Mononuclear cell (primary cell): ENCODE results near the gene SLC25A48. TPM values are rescaled to one million over a fixed set of nuclear protein-coding genes. Genes with fewer than 3 reads are reported as not detected.

Experiments used
- H3K27me3 ChIP-seq: 2 replicates; pipeline ENCODE4 v1.6.0; 2011; ENCODE audit warnings: low read length, control low read depth; ENCODE audit not compliant: insufficient read depth
- H3K4me1 ChIP-seq: 2 replicates; pipeline ENCODE4 v1.5.1; 2011; ENCODE audit warnings: mild to moderate bottlenecking, low read length, control low read depth; ENCODE audit not compliant: insufficient read depth
- H3K4me3 ChIP-seq: 2 replicates; pipeline ENCODE4 v1.5.1; 2011; ENCODE audit warnings: mild to moderate bottlenecking, low read length, moderate library complexity
- H3K9me3 ChIP-seq: 2 replicates; pipeline ENCODE4 v1.5.1; 2011; ENCODE audit warnings: low read depth, mild to moderate bottlenecking, control low read depth, low read length
- total RNA-seq: library from RNA; depleted of rRNA; stranded (reverse); fragments of >200 nt; gene quantifications from one replicate; pipeline ENCODE4 v1.2.3, GENCODE V29; 2012

The SLC25A48 gene
- total RNA-seq, 1 donor: not detected

GRCh38 chr5:135859641-135860040, 25.2 kb downstream of the SLC25A48 start:
- H3K4me1 ChIP-seq: no peaks in the 10 kb centered on the region
- no peaks in the 10 kb centered on the region for H3K9me3 ChIP-seq

DNA sequence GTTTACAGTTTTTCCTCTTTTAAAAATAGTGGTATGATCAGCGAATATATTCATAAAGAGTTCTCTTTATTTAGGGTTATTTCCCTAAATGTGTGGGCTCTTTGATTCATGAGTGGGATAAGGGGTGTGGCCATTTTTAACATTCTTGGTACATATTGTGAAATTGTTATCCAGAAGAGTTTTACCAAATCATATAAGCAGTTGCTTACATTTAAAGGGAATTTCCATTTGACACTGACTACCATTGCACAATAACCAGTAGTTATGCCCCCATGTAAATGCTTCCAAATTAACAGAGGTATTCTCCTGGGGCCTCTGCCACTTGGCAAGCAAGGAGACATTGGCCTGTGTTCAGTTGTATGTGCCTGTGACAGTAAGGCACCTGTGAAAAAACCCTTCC, 27.2 kb downstream of the SLC25A48 start:
- Histone ChIP-seq H3K9me3 (no peaks in the 10 kb centered on the region), H3K4me3 (no peak overlapping the region), H3K27me3 (no peaks in the 10 kb centered on the region), H3K4me1 (no peaks in the 10 kb centered on the region)

More at GRCh38 chr5:135859641-135860040, 25.2 kb downstream of the SLC25A48 start:
- Histone ChIP-seq H3K4me3 (no peak overlapping the region), H3K27me3 (no peaks in the 10 kb centered on the region)

DNA sequence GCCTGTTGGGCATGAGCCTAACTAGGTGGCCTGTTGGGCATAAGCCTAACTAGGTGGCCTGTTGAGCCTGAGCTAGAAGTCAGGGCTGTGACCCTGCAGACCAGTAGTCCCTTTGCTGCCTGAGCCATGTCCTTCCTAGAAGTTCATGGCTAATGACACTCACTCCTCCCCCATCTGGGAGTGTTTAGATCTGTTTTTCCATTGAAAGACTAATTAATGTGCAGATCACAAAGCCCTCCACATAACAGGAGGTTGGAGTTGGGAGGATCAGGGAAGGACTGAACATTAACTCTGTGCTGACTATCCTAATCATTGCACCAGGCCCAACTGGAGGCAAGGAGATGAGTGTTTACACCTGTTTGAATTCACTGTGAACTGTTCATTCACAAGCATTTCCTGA, 27.6 kb downstream of the SLC25A48 start:
- Histone ChIP-seq H3K9me3 (no peaks in the 10 kb centered on the region), H3K27me3 (no peaks in the 10 kb centered on the region), H3K4me3 (no peak overlapping the region), H3K4me1 (no peaks in the 10 kb centered on the region)

DNA sequence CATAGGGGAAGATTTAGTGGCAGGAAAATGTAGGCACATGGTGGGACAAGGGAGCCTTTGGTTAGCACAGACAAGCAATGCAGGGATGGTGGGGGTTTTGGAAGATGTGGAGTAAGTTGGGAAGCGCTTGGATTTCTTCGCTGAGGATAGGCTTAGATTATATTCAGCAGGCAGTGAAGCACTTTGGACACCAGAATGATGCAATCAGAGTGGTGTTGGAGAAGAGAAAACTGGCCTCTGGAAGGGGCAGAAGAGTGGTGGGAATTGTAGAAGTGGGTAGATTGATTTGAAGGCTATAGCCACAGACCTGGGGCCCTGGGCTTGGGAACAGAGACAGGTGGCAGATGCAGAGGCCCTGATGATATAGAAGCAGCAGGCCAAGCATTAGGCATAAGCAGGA, 28.3 kb downstream of the SLC25A48 start:
- Histone ChIP-seq H3K9me3 (no peaks in the 10 kb centered on the region), H3K27me3 (no peaks in the 10 kb centered on the region), H3K4me1 (no peaks in the 10 kb centered on the region), H3K4me3 (no peak overlapping the region)

DNA sequence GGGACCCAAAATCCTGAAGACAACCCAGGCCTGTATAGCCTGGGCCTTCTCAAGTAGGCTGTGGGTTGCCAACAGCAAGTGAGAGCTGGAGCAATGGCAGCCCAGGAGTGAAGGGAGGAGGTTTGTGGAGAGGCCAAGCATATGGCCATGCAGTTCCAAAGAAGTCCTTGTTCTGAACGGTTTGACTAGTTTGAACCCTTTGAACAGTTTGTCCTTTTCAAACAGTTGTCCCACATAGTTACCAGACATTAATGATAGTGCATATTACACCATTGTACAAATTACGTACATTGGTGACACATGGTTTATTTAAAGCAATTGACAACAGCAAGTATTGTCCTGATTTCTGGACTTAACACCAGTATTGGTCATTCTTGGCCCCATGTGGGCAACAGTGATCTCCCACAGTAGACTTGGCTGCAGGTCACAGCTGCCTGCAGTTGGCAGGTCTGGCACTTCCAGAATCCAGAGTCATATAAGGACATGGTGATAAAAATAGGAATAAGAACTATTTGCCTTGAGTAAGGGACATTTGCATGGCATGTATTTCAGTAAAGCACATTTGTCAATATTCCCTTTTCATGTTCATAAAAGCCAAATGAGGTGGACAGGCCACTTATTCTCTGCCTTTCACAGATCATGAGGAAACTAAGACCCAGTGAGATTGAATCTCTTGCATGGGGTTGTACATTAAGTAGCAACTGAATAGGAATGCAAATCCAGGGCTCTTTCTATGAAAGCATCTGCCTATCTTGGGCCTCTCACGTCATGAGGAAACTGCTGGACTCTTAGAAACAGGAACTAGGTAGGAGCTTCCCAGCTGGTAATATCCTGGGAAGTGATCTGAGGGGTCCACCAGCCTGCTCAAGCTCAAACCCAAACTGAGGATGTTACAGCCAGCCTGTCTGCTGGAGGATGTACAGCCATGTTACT, 30.3 kb downstream of the SLC25A48 start:
- H3K4me1 ChIP-seq: no peaks in the 10 kb centered on the region
- H3K4me3 ChIP-seq: no peak overlapping the region
- no peaks in the 10 kb centered on the region for H3K27me3 ChIP-seq
- H3K9me3 ChIP-seq: no peaks in the 10 kb centered on the region

DNA sequence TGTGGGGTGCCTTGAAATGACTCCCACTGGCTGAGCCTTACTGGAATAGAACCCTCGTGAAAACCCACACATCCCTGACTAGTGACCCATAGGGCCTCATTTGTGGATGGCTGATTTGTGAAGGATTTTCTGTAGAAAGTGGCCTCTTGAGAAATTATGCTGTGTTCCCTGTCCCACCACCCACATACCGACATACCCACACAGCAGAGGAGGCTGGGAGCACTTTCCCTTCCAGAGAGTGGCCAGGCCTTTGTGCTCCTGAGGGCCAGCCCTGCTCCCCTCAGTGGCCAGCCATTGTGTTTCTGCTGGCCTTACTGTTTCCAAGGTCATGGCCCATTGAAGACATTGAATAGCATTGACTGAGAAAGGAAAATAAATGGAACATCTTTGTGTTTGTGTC, 31.6 kb downstream of the SLC25A48 start:
- no peaks in the 10 kb centered on the region for H3K27me3 ChIP-seq
- no peaks in the 10 kb centered on the region for H3K9me3 ChIP-seq
- H3K4me1 ChIP-seq: no peaks in the 10 kb centered on the region
- no peak overlapping the region for H3K4me3 ChIP-seq

GRCh38 chr5:135867599-135867998, 33.1 kb downstream of the SLC25A48 start:
- Histone ChIP-seq H3K4me3 (no peak overlapping the region), H3K4me1 (no peaks in the 10 kb centered on the region), H3K27me3 (no peaks in the 10 kb centered on the region), H3K9me3 (no peaks in the 10 kb centered on the region)

DNA sequence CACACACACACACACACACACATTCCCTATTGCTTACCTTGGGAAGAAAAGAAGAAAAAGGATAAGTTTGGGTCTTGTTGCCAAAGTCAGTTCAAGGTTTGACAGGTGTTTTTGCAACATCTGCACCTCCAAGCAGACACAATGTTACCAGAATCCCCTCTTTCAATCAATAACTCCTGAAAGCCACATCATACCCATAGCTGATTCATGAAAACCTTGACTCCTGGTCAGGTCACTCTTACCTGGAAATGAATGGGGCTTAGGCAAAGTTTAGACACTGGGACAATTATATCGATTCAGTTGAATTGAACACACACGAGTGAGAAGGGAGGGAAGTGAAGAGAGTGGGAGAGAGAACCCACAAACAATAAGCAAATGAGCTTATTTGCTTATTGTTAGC, 34.2 kb downstream of the SLC25A48 start:
- H3K4me3 ChIP-seq: no peak overlapping the region

GRCh38 chr5:135869276-135869675, 34.8 kb downstream of the SLC25A48 start:
- Histone ChIP-seq H3K4me1 (no peaks in the 10 kb centered on the region), H3K9me3 (no peaks in the 10 kb centered on the region), H3K4me3 (no peak overlapping the region)

More for the DNA sequence above, 34.2 kb downstream of the SLC25A48 start:
- no peaks in the 10 kb centered on the region for H3K27me3 ChIP-seq
- no peaks in the 10 kb centered on the region for H3K4me1 ChIP-seq
- H3K9me3 ChIP-seq: no peaks in the 10 kb centered on the region

DNA sequence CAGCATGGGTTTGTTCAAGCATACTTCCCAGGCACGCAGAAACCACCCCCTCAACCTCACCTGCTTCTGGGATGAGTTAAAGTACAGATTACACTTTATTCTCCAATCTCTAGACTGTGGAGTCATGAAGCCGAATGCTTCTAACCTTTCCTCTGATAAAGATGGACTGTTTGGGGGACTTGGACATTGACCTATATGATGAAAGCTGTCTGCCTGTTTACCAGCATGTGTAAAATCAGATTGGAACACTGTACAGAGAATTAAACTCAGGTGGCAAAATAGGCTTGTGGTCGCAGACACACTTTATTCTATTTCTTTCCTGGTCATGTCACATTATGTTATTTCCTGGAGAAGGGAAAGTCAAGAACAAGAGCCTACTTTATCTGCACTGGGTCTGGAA, 35.5 kb downstream of the SLC25A48 start:
- no peaks in the 10 kb centered on the region for H3K4me1 ChIP-seq
- H3K27me3 ChIP-seq: no peaks in the 10 kb centered on the region
- H3K9me3 ChIP-seq: no peaks in the 10 kb centered on the region
- H3K4me3 ChIP-seq: no peak overlapping the region

More at GRCh38 chr5:135869276-135869675, 34.8 kb downstream of the SLC25A48 start:
- H3K27me3 ChIP-seq: no peaks in the 10 kb centered on the region

DNA sequence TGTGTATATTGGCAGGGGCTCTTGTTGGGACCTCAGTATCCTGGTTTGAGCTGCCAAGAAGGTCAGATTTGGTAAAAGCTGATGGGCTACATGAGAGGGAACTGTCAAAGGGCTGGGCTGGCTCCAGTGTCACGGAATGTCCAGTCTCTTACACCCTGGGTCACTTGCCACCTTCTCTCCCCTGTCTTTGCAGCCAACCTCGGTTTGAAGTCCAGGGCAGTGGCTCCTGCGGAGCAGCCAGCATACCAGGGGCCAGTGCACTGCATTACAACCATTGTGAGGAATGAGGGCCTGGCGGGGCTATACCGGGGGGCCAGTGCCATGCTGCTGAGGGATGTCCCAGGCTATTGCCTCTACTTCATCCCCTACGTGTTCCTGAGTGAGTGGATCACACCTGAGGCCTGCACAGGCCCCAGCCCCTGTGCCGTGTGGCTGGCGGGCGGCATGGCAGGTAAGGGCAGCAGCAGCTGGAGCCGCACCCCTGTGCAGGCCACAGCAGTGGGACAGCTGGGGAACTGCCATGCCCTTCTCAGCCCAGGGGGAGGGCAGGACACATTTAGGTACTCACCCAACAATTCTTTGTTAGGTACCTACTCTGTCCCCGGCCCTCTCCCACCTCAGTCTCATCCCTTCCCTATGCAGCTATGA, 36.9 kb downstream of the SLC25A48 start:
- Histone ChIP-seq H3K9me3 (no peaks in the 10 kb centered on the region), H3K27me3 (no peaks in the 10 kb centered on the region), H3K4me3 (no peak overlapping the region), H3K4me1 (no peaks in the 10 kb centered on the region)

GRCh38 chr5:135873831-135874230, 39.4 kb downstream of the SLC25A48 start:
- Histone ChIP-seq H3K4me3 (no peak overlapping the region), H3K9me3 (no peaks in the 10 kb centered on the region), H3K27me3 (no peaks in the 10 kb centered on the region), H3K4me1 (no peaks in the 10 kb centered on the region)

GRCh38 chr5:135874461-135874860, 40.0 kb downstream of the SLC25A48 start:
- Histone ChIP-seq H3K9me3 (no peaks in the 10 kb centered on the region), H3K4me3 (no peak overlapping the region), H3K4me1 (no peaks in the 10 kb centered on the region), H3K27me3 (no peaks in the 10 kb centered on the region)

- Histone ChIP-seq H3K9me3 (no peaks in the 10 kb centered on the region), H3K4me1 (no peaks in the 10 kb centered on the region), H3K27me3 (no peaks in the 10 kb centered on the region), H3K4me3 (no peak overlapping the region)
These were observed 41.1 kb downstream of the SLC25A48 start for GRCh38 chr5:135875567-135875966.

DNA sequence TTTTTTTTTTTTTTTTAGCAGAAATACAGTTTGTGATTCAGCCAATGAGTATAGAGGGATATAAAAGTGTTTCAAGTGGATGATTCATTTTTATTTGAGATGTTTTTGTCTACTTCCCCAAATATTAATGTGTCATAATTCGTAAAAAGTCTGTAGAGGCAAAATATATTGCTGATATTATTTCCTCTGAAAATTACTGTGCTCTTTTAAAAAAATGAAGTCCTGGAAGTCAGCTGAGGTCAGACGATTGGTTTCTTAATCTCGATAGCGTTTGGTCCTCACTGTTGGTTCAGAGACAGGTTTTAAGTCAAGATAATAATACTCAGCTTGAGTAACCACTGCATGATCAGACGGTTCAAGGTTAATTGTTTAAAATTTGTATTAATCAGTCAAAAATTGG, 41.7 kb downstream of the SLC25A48 start:
- Histone ChIP-seq H3K4me3 (no peak overlapping the region), H3K27me3 (no peaks in the 10 kb centered on the region), H3K4me1 (no peaks in the 10 kb centered on the region)

More for the DNA sequence above, 41.7 kb downstream of the SLC25A48 start:
- no peaks in the 10 kb centered on the region for H3K9me3 ChIP-seq
